ENCODE data around the gene MCTP2.

MCTP2 gene, protein sequence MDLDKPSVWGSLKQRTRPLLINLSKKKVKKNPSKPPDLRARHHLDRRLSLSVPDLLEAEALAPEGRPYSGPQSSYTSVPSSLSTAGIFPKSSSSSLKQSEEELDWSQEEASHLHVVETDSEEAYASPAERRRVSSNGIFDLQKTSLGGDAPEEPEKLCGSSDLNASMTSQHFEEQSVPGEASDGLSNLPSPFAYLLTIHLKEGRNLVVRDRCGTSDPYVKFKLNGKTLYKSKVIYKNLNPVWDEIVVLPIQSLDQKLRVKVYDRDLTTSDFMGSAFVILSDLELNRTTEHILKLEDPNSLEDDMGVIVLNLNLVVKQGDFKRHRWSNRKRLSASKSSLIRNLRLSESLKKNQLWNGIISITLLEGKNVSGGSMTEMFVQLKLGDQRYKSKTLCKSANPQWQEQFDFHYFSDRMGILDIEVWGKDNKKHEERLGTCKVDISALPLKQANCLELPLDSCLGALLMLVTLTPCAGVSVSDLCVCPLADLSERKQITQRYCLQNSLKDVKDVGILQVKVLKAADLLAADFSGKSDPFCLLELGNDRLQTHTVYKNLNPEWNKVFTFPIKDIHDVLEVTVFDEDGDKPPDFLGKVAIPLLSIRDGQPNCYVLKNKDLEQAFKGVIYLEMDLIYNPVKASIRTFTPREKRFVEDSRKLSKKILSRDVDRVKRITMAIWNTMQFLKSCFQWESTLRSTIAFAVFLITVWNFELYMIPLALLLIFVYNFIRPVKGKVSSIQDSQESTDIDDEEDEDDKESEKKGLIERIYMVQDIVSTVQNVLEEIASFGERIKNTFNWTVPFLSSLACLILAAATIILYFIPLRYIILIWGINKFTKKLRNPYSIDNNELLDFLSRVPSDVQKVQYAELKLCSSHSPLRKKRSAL

DNA sequence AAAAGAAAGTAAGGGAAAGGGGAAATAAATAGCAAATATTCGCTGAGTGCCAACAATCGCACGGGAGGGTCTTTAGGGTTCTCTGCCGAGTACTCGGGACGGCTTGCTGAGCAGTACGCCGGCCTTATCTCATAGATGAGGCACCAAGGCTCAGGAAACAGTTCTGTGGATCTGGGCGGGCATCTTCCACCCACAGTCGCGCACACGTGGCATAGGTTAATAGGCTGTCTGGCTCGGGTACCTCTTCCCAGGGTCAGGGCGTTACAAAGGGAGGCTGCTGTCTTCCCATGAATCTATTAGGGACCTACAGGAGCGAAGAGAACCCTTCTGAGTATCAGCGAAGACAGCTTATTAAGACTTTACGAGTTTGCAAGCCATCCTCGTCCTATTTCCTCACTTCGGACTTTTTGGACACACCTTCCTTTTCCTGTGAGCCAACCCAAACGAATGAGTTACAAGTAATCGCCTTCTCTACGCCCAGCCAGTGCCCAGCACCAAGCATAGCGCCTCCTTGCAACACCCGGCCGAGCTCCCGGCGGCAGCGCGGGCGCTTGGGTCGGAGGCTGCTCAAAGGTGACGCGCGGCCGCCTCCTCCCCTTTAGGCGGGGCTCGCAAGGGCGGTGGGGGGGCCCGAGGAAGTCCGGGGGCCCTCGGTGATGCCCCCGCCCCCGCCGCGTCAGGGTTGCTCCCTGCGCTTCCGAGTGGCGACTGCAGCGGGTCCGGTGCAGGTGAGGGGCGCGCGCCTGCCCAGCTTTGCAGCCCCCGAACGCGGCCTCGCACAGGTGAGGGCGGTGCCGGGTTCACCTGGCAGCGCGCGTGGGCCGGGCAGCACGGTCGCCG, at the start of gene MCTP2:
TSS of gene MCTP2 (plus strand) at position 679 of the 840 bp plus-strand sequence. CDS start 66,705 bp downstream, outside the sequence.
- POLR2A ChIA-PET (ENCODE audit: low non-redundant PET) = no interaction called here
- CTCF ChIA-PET = interaction anchor here (0.6 to 1.2 kb wide), 2 partner anchors 67 to 338 kb away, joined by 3 read pairs; no protein-coding TSS in a partner anchor
- TF ChIP-seq, protein P1, sequence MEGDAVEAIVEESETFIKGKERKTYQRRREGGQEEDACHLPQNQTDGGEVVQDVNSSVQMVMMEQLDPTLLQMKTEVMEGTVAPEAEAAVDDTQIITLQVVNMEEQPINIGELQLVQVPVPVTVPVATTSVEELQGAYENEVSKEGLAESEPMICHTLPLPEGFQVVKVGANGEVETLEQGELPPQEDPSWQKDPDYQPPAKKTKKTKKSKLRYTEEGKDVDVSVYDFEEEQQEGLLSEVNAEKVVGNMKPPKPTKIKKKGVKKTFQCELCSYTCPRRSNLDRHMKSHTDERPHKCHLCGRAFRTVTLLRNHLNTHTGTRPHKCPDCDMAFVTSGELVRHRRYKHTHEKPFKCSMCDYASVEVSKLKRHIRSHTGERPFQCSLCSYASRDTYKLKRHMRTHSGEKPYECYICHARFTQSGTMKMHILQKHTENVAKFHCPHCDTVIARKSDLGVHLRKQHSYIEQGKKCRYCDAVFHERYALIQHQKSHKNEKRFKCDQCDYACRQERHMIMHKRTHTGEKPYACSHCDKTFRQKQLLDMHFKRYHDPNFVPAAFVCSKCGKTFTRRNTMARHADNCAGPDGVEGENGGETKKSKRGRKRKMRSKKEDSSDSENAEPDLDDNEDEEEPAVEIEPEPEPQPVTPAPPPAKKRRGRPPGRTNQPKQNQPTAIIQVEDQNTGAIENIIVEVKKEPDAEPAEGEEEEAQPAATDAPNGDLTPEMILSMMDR (conservative IDR thresholded peaks at IDR 0.05; ENCODE audit: low read depth) = peak; percentile 47
- peak; percentile 86 for DNase-seq (ENCODE audit: low spot score)
- peak within 1 kb of the TSS; percentile 89 for H3K27ac ChIP-seq

DNA sequence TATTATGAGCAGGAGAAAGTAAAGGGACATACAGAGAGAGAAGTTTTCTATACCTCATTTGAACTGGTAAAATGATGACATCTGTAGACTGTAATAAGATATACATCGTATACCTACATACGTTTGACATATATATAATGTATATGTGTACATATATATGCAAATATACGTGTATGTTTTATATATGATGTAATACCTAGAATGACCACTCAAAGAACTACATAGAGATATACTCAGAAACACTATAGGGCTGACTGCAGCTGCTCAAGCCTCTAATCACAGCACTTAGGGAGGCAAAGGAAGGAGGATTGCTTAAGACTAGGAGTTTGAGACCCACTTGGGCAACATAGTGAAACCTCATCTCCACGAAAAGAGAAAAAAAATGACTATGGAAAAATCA, 48.5 kb upstream of the MCTP2 start:
- TF ChIP-seq, protein P1 (conservative IDR thresholded peaks at IDR 0.05; ENCODE audit: low read depth) = no peak
- POLR2A ChIA-PET (ENCODE audit: low non-redundant PET) = no interaction called here
- DNase-seq (ENCODE audit: low spot score) = no peak
- CTCF ChIA-PET = no interaction called here
- H3K27ac ChIP-seq = no peak overlapping the region

DNA sequence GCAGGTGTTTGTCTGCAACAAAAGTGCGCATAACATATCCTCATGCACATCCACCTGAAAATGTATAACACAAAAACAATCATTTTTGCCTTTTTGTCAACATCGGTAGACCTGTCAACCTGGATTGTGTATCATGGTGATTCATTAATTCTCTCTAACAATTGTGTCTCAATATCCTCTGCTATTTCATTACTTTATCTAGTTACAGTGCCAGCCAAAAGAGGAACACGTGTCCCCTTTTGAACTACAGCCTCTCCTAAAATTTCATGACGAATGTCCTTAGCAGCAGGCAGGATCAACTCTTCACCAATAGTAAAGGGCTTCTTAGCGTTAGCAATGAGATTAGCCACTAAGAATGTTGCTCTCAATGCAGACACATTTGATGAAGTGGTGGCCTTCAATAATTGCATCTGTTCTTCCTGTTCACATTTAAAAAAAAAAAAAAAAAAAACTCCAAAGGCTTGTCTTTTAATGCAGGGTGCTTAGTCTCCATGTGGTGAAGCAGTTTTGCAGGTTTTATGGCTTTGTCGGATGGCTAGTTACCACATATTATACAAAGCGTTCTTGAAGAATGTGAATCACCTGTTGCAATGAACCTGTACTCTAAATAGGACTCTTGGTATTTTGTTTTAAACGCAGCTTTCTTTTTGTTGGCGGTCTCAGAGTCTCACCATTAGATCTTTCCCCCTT, 45.7 kb upstream of the MCTP2 start:
- DNase-seq (ENCODE audit: low spot score) = no peak
- CTCF ChIA-PET = interaction anchor here (0.6 to 1.6 kb wide), 2 partner anchors 22 to 135 kb away, joined by 3 to 9 read pairs; no protein-coding TSS in a partner anchor

DNA sequence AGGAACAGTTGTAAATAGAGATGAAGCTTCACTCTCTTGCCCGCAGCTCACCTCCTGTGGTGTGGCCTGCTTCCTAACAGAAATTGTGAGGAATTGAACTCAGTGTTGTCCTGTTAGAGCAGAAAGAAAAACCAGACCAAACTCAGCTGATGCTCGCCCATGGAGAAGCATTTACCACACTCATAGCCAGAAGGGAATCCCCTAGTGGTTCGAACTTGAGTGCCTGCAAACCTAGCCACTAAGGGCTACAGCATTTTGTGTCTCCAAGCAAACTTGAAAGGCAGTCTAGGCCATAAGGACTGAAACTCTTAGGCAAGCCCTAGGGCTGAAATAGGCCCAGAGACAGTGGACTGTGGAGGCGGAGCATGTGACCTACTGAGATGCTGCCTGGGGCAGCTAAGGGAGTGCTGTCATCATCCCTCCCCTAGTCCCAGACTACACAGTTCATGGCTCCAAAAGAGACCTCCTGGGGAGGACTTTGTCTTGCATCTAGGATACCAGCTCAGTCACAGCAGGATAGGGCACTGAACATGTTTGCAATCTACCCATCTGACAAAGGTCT, 44.5 kb upstream of the MCTP2 start:
- TF ChIP-seq, protein P1 (conservative IDR thresholded peaks at IDR 0.05; ENCODE audit: low read depth) = no peak
- CTCF ChIA-PET = interaction anchor here (0.5 to 1.6 kb wide), 2 partner anchors 23 to 342 kb away, joined by 3 read pairs; no protein-coding TSS in a partner anchor
- POLR2A ChIA-PET (ENCODE audit: low non-redundant PET) = no interaction called here
- no peak for DNase-seq (ENCODE audit: low spot score)
- no peak overlapping the region for H3K27ac ChIP-seq

More for the DNA sequence above, 45.7 kb upstream of the MCTP2 start:
- POLR2A ChIA-PET (ENCODE audit: low non-redundant PET) = no interaction called here
- no peak overlapping the region for H3K27ac ChIP-seq
- TF ChIP-seq, protein P1 (conservative IDR thresholded peaks at IDR 0.05; ENCODE audit: low read depth) = no peak

DNA sequence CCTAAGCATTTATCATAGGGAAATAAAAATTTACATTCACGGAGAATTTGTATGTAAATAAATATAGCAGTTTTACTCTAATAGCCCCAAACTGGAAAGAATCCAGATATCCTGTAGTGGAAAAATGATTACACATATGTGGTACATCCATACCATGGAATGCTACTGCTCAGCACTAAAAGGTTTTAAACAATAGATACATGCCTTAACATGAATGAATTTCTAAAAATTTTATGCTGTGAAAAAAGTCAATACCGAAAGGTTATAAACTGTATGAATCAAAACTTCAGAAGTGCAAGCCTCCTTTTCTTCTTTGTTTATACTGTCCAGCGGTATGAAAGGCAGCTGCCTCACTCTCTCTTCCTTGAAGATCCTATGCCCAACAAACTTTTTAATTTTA, 37.5 kb upstream of the MCTP2 start:
- POLR2A ChIA-PET (ENCODE audit: low non-redundant PET) = no interaction called here
- TF ChIP-seq, protein P1 (conservative IDR thresholded peaks at IDR 0.05; ENCODE audit: low read depth) = no peak
- CTCF ChIA-PET = interaction anchor here (0.7 kb wide), 1 partner anchor 76 kb away, joined by 3 read pairs; no protein-coding TSS in a partner anchor
- H3K27ac ChIP-seq = no peak overlapping the region
- no peak for DNase-seq (ENCODE audit: low spot score)

All from RWPE1 (cell line).